ENCODE measurements around the gene PRXL2C. TPM values are rescaled to one million over a fixed set of nuclear protein-coding genes. Genes with fewer than 3 reads are reported as not detected.

PRXL2C gene
- total and polyA plus RNA-seq, 2 of the 13 experiments (the other 11 are each of a cell fraction or from before 2014, with no cell fraction given): 11.0 to 13.2 TPM

- no peak overlapping the region for H2AFZ ChIP-seq (ENCODE audit: low read length)
- H3K27me3 ChIP-seq (ENCODE audit: control insufficient read depth in 1 of 2, insufficient read depth in 2 of 2, low read length in 2 of 2): no peaks in the 10 kb centered on the region
- H3K9me3 ChIP-seq (ENCODE audit: low read length): no peaks in the 10 kb centered on the region
- no peak overlapping the region for H3K9ac ChIP-seq (ENCODE audit: insufficient read depth, low read depth, low read length)
- no peak overlapping the region for H3K27ac ChIP-seq (ENCODE audit: extremely low read length, insufficient read depth, low read length)
- H3K36me3 ChIP-seq (replicated peaks in 1 of 2; ENCODE audit: control insufficient read depth in 1 of 2, insufficient read depth in 2 of 2, low read length in 2 of 2): no peaks in the 10 kb centered on the region
- no peak for TF ChIP-seq ZSCAN22 (CRISPR knock-in tag; IDR thresholded peaks at IDR 0.05)
- no peak for TF ChIP-seq ZNF784 (CRISPR knock-in tag; IDR thresholded peaks at IDR 0.05; ENCODE audit: borderline replicate concordance)
- TF ChIP-seq ZNF747 (CRISPR knock-in tag; IDR thresholded peaks at IDR 0.05; ENCODE audit: borderline replicate concordance): no peak
- TF ChIP-seq RFX5 (IDR thresholded peaks at IDR 0.05; ENCODE audit: low read depth, low read length): no peak
- TF ChIP-seq CBX1 (IDR thresholded peaks at IDR 0.05; ENCODE audit: low read depth): no peak
- TF ChIP-seq E2F5 (CRISPR knock-in tag; conservative IDR thresholded peaks at IDR 0.05): no peak
- no peak for TF ChIP-seq ZNF34 (CRISPR knock-in tag; IDR thresholded peaks at IDR 0.05; ENCODE audit: borderline replicate concordance)
- no peak for TF ChIP-seq ZFAT (CRISPR knock-in tag; conservative IDR thresholded peaks at IDR 0.05)
- no peak for TF ChIP-seq JUND (CRISPR knock-in tag; IDR thresholded peaks at IDR 0.05)
- TF ChIP-seq NFE2L1 (CRISPR knock-in tag; IDR thresholded peaks at IDR 0.05; ENCODE audit: borderline replicate concordance): no peak
- no peak for TF ChIP-seq NFKBIZ (CRISPR knock-in tag; IDR thresholded peaks at IDR 0.05)
- TF ChIP-seq ZNF749 (CRISPR knock-in tag; IDR thresholded peaks at IDR 0.05; ENCODE audit: borderline replicate concordance): no peak
- TF ChIP-seq FOXJ3 (CRISPR knock-in tag; IDR thresholded peaks at IDR 0.05; ENCODE audit: borderline replicate concordance): no peak
- TF ChIP-seq ZNF891 (CRISPR knock-in tag; IDR thresholded peaks at IDR 0.05): no peak
- no peak for TF ChIP-seq TRIM24 (CRISPR knock-in tag; IDR thresholded peaks at IDR 0.05)
- no peak for TF ChIP-seq KLF11 (CRISPR knock-in tag; IDR thresholded peaks at IDR 0.05)
- no peak for TF ChIP-seq ZNF672 (CRISPR knock-in tag; IDR thresholded peaks at IDR 0.05)
- TF ChIP-seq ZKSCAN8 (CRISPR knock-in tag; IDR thresholded peaks at IDR 0.05; ENCODE audit: borderline replicate concordance): no peak
- peaks cover 69% of the 10 kb centered on the region for H3K79me2 ChIP-seq (ENCODE audit: insufficient read depth, low read length)
- H4K20me1 ChIP-seq (ENCODE audit: insufficient read depth, low read length): peaks cover 13% of the 10 kb centered on the region
- in situ Hi-C loops (cut with HindIII; ENCODE audit: extremely low pct_ligation_motif_present, low pct_unique_long_range_greater_than_20kb) (no loop called here), intact Hi-C loops (cut with micrococcal nuclease; ENCODE audit: unreplicated experiment) (no loop called here)
- 88% methylated on average over 3 of the region's 3 CpGs for WGBS (ENCODE audit: low lambda C conversion rate)
- H3K4me3 ChIP-seq (replicated peaks in 1 of 3; ENCODE audit: insufficient read depth in 1 of 3, low read depth in 2 of 3, low read length in 3 of 3): no peak overlapping the region
- peaks cover 13% of the 10 kb centered on the region; the same call in 1 of the 2 replicates for H3K4me1 ChIP-seq (ENCODE audit: insufficient read depth, low read length)
- no peak overlapping the region for H3K4me2 ChIP-seq (ENCODE audit: low read depth, low read length)
- POLR2A ChIA-PET: interaction anchor here (0.5 kb wide), 1 partner anchor 114 kb away, joined by 4 read pairs; no protein-coding TSS in a partner anchor
- CTCF ChIA-PET (ENCODE audit: low intra/inter-chr PET ratio, low total read pairs): no interaction called here
- DNase-seq (ENCODE audit: low spot score) (no peak), FAIRE-seq (no peak), ATAC-seq (no peak)
- no TSS peak for BruUV-seq (replicated peaks)
These were observed 51.2 kb downstream of the PRXL2C start for GRCh38 chr9:96604004-96604319.
